HK-2 (cell line): Measurements from ENCODE around the gene MEN1.

Source experiments
- DNase-seq: peaks from one replicate; pipeline ENCODE4 v3.0.0-alpha.2; 2018; ENCODE audit not compliant: unreplicated experiment

Gene MEN1

DNA sequence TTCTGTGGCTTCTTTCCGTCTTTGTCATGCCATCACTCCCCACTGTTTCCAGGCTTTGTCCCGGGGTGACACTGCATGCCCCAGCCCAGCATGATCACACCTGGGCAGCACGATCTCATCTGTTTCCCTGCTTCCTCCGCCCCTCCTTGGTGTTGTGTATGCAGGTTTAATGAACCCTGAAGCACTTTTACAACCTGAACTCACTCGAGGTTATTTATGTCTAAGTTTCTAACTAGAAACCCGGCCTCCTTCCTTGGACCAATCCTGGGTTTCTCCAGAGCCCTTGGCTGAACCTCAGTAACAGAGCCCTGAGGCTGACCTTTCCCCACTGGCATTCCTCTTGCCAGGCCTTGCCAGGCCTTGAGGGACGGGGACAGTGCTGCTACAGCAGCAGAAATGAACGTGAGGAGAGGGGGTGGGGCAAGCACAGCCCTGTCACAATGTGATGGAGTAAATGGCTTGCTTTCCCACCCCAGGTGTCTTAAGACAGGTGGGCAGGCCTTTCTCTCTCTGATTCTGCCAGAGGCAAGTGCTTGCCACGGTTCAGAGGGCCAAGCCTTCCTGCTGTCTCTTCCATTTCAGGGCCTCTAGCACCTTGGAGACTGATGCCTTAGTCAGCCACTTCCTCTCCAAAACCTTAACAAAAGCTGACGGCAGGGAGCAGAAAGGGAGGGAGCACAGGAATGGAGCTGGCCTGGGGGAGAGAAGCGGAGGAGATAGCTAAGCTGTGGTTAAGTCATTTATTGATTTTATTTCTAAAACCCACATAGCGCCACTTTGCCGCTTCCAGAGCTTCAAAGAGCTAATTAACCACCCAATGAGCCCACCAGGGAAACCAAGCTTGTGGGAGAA, 47.5 kb downstream of the MEN1 start:
- peak; percentile 71 for DNase-seq

DNA sequence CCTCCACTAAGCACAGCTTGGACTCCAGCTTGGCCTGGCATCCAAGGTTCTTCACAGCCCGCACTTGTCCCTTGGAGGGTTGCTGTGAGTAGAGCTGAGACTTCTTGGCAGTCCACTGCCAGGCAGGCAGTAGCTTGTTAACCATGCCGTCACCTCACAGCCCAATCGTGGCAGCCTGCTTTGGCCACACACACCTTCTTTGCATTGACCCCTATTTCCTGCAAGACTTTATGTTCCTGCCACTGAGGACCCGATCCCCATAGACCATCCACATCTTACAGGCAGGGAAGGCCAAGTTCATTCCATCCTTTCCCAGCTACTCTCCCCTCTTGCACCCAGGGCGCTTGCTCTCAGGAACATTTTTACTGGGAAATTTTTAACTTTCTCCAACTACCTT, 48.1 kb downstream of the MEN1 start:
- no peak for DNase-seq

DNA sequence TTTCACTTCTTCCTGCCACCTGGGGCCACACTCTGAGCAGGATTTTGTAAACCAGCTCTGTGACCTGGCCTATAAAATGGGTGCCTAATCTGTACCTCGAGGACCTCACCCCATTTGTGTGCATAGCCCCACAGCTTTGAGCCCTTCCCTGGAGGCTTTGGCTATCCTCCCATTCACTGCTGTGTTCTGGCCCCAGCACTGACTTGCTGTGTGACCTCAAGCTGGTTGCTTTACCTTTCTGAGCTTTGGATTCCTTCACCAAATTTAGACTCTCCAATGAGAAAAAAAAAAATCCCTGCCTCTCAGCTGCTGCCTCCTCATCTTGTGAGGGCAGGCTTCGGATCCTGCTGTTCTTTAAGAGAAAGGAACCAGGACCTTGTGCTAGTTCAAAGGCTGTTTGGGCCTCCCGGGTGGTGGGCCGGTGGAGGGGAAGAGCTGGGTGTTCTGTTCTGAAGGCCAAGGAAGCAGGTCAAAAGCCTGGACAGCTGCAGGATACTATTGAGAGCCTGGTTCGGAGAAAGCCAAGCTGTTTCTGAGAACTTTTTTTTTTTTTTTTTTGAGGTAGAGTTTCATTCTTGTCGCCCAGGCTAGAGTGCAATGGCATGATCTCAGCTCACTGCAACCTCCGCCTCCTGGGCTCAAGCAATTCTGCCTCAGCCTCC, 49.5 kb downstream of the MEN1 start:
- DNase-seq: no peak

DNA sequence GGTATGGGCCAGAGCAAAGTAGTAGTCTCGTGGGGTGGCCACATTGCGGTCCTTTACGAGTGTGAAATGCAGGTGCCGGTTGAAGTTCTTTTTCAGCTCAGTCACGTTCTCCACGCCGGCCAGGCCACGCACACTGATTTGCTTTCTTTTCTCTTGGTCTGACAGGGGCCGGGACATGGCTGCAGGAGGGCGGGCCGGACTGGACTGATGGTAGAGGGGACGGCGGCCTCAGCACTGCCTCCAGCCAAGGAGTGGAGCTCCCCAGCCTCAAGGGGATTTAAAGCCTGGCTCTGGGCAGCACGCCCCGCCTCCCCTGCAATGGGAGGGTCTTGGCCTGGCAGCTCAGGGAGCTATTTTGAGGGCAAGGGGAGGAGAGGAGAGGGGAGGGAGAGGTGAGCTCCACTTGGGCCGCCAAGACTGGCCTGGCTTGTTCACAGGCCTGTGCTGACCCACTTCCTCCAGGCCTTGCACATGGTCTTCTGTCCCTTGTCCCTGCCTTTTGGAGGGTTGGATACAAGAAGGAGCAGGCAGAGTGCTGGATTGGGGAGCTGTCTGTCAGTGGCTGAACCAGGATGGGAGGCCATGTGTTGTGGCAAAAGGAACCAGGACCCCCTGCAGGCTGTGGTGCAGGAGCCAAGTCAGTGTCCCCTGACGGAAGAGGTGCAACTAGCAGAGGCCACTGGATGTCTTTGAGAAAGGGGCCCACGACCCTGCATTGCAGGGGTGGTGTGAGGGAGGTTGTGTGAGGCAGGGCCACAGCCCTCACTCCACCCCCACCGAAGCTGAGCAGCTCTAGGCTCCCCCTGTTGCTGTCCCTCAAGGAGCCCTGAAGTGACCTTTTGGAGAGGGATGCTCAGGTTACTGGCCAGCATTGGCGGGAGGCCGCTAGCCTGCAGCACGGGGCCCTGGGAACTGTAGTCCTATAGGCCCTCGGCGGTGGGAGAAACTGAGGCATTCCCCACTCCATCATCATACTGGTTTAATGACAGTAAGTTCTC, 50.3 kb downstream of the MEN1 start, which contains the start of gene PYGM:
PYGM (minus strand) TSS at position 253 of the 998 bp plus-strand sequence; CDS start at position 177, 76 bp downstream.
- no peak for DNase-seq

DNA sequence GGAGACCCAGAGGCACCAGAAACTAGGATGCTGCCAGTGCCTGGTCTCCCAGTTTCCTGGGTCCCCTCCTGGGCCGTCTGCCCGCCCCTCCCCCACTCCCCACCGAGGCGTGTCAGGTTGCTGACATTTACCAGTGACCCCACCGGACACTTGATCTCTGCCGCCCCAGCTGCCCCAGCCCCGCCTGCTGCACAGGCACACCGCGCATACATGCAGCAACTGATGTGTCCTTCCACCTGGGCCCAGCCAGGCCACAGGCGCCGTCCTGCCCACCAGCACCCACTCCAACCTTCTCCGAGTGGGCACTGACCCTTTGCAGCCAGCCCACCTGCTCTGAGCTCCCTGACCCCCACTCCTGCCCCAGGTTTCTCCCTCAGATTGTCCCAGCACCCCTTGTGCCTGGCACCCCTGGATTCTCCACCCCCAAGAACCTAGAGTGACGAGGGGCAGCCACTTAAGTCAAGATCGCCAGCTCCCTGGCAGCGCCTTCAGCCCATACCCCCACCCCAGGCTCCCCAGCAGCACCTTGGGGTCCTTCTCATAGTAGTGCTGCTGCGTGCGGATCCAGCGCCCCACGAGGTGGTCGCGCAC, 51.1 kb downstream of the MEN1 start:
- DNase-seq: no peak

DNA sequence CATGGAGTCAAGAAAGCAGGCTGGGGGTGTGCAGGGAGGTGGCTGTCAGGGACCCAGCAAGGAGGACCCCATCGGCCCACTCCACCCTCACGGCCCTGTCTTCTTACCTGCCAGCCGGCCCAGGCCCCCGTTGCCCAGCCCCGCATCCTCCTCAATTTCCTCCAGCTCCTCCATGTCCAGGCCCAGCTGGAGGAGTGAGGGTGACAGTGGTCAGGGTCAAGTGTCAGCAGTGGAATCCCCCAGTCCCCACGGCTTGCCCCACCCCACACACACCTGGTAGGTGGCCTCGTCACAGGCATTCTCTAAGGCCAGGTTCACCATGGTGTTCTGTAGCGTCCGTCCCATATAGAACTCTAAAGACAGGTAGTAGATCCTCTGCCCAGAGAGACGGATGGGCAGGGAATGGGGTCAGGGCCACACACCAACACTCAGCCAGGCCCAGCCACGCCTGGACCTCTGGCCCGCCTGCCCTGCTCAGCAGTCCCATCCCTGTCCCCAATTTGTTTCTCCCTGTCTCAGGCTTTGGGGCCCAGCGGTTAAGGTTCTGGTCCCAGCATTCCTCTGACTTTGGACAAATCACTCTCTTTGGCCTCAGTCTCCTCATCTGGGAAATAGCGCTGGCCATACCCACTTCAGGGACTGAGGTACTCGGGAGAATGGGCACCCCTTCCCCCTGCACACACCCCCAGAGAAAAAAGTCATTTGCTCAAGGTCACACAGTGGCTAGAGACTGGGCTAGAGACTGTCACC, 51.8 kb downstream of the MEN1 start:
- DNase-seq: no peak

DNA sequence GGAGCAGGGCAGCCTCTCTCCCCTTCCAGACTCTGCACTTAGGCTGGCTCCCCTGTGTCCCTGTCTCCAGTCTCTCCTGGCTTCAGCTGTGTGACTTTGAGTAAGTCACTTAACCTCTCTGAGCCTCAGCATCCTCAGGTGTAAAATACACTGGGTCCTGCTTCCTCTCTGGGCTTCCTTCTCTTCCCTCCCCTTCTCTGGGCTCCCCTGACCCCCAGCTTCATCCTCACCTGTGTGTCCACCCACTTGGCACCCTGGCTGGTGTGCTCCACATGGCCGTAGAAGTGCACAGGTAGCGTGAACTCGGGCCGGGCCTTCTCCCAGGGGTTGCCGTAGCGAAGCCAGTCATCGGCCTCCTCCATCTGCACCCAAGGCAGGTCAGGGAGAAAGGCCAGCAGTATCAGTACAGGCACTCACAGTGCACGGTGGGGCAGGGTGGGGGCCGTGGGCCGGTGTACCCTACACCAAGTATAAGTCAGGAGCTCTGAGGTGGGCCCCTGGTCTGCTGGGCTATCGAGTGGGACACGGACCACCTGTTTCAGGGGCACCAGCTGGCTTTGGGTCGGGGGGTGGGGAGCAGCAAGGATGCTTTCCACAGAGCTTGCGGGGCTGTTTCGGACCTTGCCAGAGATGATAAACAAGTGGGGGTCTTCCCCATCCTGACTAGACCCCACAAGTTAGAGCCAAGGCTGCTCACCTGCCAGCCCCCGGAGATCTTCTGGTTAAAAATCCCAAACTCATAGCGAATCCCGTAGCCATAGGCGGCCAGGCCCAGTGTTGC, 52.6 kb downstream of the MEN1 start:
- no peak for DNase-seq

DNA sequence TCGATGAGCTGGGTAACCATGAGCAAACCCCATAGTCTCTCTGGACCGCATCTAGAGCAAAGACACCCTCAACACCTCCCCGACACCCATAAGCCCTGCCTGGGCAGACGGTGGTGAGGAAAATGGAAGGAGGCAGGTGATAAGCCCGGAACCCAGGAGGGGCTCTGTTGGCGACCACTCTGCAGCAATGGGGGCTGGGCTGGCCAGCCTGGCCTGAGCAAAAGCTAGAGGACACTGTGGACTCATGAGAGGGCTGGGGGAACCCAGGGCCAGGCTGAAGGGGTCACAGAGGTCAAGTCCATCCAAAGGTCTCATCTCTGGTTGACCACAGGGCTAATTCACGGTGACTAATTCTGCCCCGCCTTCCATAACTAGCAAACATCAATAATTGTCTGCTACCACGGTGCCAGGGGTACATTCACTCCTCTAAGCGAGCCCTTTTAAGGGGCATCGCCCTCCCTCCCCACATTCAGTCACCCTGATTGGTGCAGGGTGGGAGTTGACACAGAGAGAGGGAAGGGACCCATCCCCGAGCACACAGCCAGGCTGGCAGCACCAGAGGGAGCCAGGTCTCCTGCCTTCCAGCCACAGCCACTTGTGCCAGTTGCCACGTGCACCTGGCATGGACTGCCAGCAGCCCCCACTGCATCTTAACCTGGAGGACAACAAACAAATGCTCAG, 54.5 kb downstream of the MEN1 start:
- DNase-seq: no peak

DNA sequence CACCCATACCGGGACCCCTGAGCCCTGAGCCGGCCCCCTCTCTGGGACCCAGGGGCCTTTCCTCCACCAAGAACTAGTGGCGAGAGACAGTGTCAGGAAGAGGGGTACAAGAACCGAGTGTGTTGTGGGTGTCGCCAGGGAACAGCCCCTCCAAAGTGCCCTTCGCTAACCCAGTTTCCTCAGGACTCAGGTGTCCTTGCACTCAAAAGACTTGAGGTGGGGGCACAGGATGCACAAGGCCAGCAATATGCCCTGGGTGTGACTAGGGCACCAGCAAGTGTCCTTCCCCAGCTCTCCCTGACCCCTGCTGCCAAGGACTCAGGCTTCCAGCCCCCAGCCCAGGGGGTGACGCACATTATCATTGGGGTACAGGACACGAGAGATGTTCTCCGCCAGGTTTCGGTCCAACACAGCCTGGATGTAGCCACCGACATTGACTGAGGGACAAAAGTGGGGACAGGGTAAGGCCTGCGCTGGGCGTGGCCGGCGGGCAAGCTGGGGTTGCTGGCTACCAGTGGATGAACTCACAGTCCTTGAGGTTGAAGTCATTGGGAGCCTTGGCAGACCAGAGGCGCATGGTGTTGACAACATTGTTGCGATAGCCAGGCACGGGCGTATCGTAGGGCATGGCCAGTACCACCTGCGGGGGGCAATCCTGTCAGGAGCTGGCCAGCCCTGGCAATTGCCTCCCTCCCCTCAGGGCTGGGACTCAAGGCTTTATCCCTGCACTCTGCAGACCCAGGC, 55.3 kb downstream of the MEN1 start:
- no peak for DNase-seq

DNA sequence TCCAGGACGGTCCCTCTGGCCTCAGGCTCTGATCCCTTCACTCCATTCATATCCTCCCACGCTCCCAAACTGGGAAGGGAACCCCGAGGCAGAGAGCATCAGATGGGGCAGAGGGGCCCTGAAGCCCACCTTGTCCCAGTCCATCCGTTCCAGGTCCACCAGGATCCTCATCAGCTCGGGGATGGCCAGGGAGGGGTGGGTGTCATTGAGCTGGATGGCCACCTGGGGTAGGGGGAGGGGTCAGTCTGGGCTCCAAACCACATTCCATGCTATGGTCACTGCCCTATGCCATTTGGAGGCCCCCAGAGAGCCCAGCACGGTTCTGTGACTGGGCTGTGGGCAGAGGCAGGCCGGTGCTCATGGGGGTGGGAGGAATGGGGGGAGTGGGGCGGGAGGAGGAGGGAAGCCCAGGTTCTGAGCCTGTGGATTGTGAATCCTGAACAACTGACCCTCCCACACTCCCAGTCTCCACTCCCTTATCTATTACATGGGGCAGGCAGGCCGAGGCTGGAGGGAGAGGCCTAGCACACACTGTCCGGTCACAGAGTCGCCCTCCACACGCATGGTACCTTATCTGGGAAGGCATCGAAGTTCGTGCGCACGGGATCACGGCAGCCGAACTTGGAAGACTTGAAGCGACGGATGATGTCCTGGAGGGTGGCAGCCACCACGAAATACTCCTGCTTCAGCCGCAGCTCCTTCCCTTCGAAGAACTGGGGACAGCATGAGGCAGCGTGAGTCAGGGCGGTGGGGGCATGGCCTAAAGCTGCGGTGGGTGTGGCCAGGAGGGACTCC, 56.0 kb downstream of the MEN1 start:
- no peak for DNase-seq
